LNCAP (cell line): ENCODE measurements around the gene ZNF446.

ENCODE experiments used
- TF ChIP-seq, protein P1 (sequence below): fragments of 450-650 bp; IDR thresholded peaks from 2 replicates; pipeline ENCODE4 v1.5.1; 2017; ENCODE audit warnings: mild to moderate bottlenecking

The ZNF446 gene

GRCh38 chr19:58475714-58476497, at the start of gene ZNF446:
Gene ZNF446, plus strand, starts transcription at chr19:58476352. Its CDS starts 867 bp downstream, at chr19:58477219.
- TF ChIP-seq, protein P1, sequence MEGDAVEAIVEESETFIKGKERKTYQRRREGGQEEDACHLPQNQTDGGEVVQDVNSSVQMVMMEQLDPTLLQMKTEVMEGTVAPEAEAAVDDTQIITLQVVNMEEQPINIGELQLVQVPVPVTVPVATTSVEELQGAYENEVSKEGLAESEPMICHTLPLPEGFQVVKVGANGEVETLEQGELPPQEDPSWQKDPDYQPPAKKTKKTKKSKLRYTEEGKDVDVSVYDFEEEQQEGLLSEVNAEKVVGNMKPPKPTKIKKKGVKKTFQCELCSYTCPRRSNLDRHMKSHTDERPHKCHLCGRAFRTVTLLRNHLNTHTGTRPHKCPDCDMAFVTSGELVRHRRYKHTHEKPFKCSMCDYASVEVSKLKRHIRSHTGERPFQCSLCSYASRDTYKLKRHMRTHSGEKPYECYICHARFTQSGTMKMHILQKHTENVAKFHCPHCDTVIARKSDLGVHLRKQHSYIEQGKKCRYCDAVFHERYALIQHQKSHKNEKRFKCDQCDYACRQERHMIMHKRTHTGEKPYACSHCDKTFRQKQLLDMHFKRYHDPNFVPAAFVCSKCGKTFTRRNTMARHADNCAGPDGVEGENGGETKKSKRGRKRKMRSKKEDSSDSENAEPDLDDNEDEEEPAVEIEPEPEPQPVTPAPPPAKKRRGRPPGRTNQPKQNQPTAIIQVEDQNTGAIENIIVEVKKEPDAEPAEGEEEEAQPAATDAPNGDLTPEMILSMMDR = no peak

DNA sequence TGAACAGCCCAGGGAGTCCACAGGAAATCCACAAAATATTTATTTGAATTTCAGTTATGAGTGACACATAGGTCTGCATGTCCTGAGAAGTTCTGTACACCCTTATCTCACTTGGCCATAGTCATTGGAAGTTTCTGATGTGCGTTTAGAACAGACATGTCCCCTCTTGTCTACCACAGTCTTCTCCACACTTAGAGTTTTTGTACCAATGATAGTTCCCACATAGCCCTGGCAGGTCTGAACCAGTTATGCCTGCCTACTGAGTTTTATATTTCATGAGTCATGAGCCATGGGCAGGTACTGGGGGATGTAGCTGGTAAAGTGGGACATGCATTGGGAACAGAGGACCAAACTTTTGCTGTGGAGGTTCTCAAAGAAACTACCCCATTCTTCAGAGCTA, 47.5 kb upstream of the ZNF446 start:
- TF ChIP-seq, protein P1 = no peak

GRCh38 chr19:58429745-58430144, 46.4 kb upstream of the ZNF446 start:
- TF ChIP-seq, protein P1 = no peak

DNA sequence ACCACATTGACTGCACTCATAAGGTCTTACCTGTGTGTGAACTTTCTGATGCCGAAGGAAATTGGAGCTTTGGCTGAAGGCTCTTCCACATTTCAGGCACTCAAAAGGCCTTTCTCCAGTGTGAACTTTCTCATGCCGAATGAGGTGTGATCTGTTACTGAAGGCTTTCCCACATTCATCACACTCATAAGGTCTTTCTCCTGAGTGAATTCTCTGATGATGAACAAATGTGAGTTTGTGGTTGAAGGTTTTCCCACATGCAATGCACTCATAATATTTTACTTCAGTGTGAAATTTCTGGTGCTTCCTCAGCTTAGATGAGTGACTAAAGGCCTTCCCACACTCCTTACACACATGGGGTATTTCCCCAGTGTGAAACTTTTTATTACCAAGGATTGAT, 41.9 kb upstream of the ZNF446 start:
- TF ChIP-seq, protein P1 = no peak

- TF ChIP-seq, protein P1 = no peak
These were observed 36.3 kb upstream of the ZNF446 start, which contains the start of gene ZNF132 for GRCh38 chr19:58439576-58440554. Gene ZNF132, minus strand, starts transcription at chr19:58440153. Its CDS starts 332 bp downstream, at chr19:58439821.

DNA sequence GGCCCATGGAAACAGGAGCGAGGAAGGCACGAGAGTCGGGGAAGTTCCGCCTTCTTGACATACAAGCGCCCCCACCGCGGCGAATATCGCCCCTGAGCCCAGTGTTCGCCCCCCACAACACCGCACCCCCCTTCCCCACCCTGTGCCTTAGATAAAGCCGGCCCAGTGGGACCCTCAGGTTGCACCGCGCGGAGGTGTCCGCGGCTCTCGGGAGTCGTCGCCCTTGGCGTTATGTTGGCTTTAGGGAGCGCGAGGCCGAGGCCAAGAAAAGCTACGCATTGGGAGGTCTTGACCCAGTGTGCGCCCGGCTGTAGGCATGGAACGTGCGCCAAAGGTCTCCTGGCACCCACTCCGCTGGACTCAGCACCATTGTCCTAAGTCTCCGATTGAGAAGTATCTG, 35.6 kb upstream of the ZNF446 start:
- TF ChIP-seq, protein P1 = no peak

GRCh38 chr19:58450856-58451357, 25.2 kb upstream of the ZNF446 start:
- TF ChIP-seq, protein P1 = no peak
